Muscle layer of duodenum (tissue), 2 donors: ENCODE results near the gene VDAC1.
"Not testable (repeated sequence)": the region's sequence is repeated elsewhere in the genome, so short reads cannot be mapped to it uniquely, and the experiment has no call there.

Experiments used
- H3K27ac ChIP-seq: one replicate; pipeline ENCODE4 v1.7.0; 2013; ENCODE audit warnings: mild to moderate bottlenecking, low read length
- H3K27me3 ChIP-seq: one replicate; pipeline ENCODE4 v1.7.0; 2013; ENCODE audit warnings: low read depth, mild to moderate bottlenecking, control low read depth, low read length
- H3K36me3 ChIP-seq, 2 donors: one replicate each; pipeline ENCODE4 v1.7.0; 2013; ENCODE audit warnings: low read length in 2 of 2, control low read depth in 1 of 2, mild to moderate bottlenecking in 1 of 2; ENCODE audit not compliant: insufficient read depth in 2 of 2, control insufficient read depth in 1 of 2
- H3K4me1 ChIP-seq, 2 donors: one replicate each; pipeline ENCODE4 v1.7.0; 2013; ENCODE audit warnings: low read length in 2 of 2, mild to moderate bottlenecking in 2 of 2, control low read depth in 1 of 2, moderate library complexity in 1 of 2; ENCODE audit not compliant: insufficient read depth in 2 of 2, control insufficient read depth in 1 of 2
- H3K4me3 ChIP-seq, 2 donors: one replicate each; pipeline ENCODE4 v1.7.0; 2013; ENCODE audit warnings: low read length in 2 of 2, low read depth in 1 of 2, mild to moderate bottlenecking in 1 of 2
- H3K9me3 ChIP-seq, 2 donors: one replicate each; pipeline ENCODE4 v1.7.0; 2013; ENCODE audit warnings: low read length in 2 of 2, control low read depth in 1 of 2, mild to moderate bottlenecking in 1 of 2; ENCODE audit not compliant: control insufficient read depth in 1 of 2
- donor health status: healthy.

Gene VDAC1

DNA sequence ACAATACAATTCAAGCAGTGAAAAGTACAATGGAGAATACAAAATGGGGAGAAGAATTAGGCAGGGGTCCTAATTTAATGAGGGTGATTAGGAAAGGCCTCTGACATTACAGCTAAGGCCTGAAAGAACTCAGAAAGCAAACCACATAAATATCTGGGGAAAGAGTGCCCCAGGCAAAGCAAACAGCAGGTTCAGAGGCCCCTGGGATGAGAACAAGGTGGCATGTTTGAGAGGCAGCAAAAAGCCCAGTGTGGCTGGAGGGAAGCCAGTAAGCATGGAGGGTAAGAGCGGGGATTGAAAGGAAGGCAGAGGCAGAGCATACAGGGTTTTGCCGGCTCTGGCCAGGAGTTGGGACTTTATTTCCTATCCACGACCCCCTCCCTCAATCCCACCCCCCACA is 33.4 kb upstream of the VDAC1 start:
- H3K27me3 ChIP-seq: no peaks in the 10 kb centered on the region
- H3K27ac ChIP-seq: no peak overlapping the region
- H3K4me3 ChIP-seq: no peak overlapping the region
- no peaks in the 10 kb centered on the region for H3K4me1 ChIP-seq
- no peaks in the 10 kb centered on the region for H3K9me3 ChIP-seq
- H3K36me3 ChIP-seq: no peaks in the 10 kb centered on the region

GRCh38 chr5:134037160-134037559 is 32.4 kb upstream of the VDAC1 start:
- no peaks in the 10 kb centered on the region for H3K9me3 ChIP-seq
- H3K4me1 ChIP-seq: no peaks in the 10 kb centered on the region
- H3K27ac ChIP-seq: no peak overlapping the region
- H3K36me3 ChIP-seq: no peaks in the 10 kb centered on the region
- no peak overlapping the region for H3K4me3 ChIP-seq
- H3K27me3 ChIP-seq: no peaks in the 10 kb centered on the region

- no peak overlapping the region for H3K4me3 ChIP-seq
- H3K9me3 ChIP-seq: no peaks in the 10 kb centered on the region
- no peaks in the 10 kb centered on the region for H3K4me1 ChIP-seq
- H3K27ac ChIP-seq: no peak overlapping the region
- no peaks in the 10 kb centered on the region for H3K27me3 ChIP-seq
- no peaks in the 10 kb centered on the region for H3K36me3 ChIP-seq
Observed at GRCh38 chr5:134034326-134034725, 29.6 kb upstream of the VDAC1 start.

- not testable (repeated sequence) for H3K9me3 ChIP-seq, H3K27me3 ChIP-seq, H3K36me3 ChIP-seq, H3K4me3 ChIP-seq, H3K27ac ChIP-seq, H3K4me1 ChIP-seq
Observed at GRCh38 chr5:134030303-134030964, 25.7 kb upstream of the VDAC1 start.

DNA sequence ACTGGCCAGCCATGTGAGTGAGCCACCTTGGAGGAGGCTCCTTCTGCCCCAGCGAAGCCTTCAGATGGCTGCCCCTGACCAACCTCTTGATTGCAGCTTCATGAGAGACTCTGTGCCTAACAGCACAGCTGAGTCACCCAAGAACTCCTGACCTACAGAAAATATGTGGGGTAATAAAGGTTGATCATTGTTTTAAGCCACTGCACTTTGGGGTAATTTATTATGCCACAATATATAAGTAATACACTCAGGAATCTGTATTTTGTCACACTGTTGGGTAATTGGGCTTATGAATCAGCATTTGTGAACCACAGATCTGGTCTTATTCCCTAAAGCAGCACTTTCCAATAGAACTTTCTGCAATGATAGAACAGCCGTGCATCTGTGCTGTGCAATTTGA is 24.4 kb upstream of the VDAC1 start:
- H3K27me3 ChIP-seq: no peaks in the 10 kb centered on the region
- no peak overlapping the region for H3K4me3 ChIP-seq
- no peaks in the 10 kb centered on the region for H3K9me3 ChIP-seq
- H3K27ac ChIP-seq: no peak overlapping the region
- H3K4me1 ChIP-seq: no peaks in the 10 kb centered on the region
- H3K36me3 ChIP-seq: no peaks in the 10 kb centered on the region

DNA sequence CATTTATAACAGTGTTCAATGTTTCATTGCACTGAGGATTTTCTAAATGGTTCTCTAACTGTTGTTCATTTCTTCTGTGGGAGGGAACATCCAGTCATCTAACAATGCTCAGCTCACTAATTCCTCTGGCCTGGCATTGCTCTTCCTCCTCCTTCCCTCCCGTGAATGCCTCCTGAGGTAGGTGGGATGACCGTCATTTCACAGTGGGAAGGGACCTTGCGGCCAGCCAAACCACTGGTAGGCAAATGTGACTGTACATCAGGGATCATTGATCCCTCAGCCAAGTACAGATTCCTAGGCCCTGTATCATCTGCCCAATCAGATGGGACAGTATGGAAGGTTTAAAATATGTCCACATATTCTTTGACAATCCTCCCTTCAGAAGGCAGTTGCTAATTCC is 23.7 kb upstream of the VDAC1 start:
- H3K27ac ChIP-seq: no peak overlapping the region
- no peaks in the 10 kb centered on the region for H3K9me3 ChIP-seq
- H3K36me3 ChIP-seq: no peaks in the 10 kb centered on the region
- no peaks in the 10 kb centered on the region for H3K4me1 ChIP-seq
- no peak overlapping the region for H3K4me3 ChIP-seq
- no peaks in the 10 kb centered on the region for H3K27me3 ChIP-seq

DNA sequence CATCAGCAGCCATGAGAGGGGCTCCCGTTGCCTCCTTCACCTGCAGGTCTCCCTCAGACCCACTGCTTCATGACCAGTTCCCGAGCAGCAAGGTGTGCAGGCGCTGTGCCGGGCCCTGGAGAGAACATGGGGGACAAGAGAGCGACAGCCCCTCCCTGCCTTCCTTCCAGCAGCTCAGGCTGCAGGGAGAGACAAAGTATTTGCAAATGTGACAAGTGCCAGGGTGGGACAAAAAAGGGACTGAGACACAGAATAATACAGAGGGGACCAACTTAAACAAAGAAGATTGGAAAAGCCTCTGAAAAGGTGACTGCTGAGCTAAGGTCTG is 22.5 kb upstream of the VDAC1 start:
- Histone ChIP-seq H3K4me3 (no peak overlapping the region), H3K27ac (no peak overlapping the region), H3K4me1 (no peaks in the 10 kb centered on the region), H3K9me3 (no peaks in the 10 kb centered on the region), H3K27me3 (no peaks in the 10 kb centered on the region), H3K36me3 (no peaks in the 10 kb centered on the region)

DNA sequence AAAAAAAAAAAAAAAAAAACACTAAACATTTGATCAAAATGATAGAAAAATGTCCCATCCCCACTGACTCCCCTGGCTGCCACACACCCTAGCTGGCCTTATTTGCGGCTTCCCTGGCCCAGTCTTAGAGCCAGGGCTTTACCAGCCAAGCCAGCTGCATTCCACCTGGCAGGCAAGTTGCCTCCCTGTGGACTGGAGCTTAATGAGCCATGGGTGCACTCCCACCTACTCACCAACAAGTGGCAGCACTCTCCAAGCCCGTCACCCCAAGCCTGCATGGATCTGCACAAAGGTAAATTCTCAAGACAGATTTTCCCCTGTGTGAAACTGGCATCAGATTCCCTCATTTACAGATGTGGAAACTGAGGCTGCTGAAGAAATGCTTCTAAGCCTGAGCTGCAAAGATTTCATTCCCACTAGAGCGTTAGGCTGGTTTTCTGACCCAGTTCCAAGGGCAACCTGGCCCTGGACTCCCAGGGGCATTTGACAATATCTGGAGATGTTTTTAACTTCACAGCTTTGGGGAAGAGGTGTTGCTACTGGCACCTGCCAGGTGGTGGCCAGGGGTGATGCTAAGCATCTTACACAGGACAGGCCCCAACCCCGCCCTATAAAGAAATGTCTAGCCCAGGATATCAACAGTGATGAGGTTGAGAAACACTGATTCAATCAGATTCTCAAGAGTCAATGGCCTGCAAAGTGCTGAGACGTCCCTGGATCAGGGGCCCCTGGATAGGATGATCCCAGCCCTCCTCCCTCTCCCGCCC is 21.9 kb upstream of the VDAC1 start:
- H3K36me3 ChIP-seq: no peaks in the 10 kb centered on the region
- H3K9me3 ChIP-seq: no peaks in the 10 kb centered on the region
- H3K4me3 ChIP-seq: no peak overlapping the region
- no peaks in the 10 kb centered on the region for H3K4me1 ChIP-seq
- no peaks in the 10 kb centered on the region for H3K27me3 ChIP-seq
- no peak overlapping the region for H3K27ac ChIP-seq

GRCh38 chr5:134025786-134026185 is 21.0 kb upstream of the VDAC1 start:
- no peaks in the 10 kb centered on the region for H3K27me3 ChIP-seq
- no peaks in the 10 kb centered on the region for H3K36me3 ChIP-seq
- H3K27ac ChIP-seq: no peak overlapping the region
- no peak overlapping the region for H3K4me3 ChIP-seq
- no peaks in the 10 kb centered on the region for H3K9me3 ChIP-seq
- H3K4me1 ChIP-seq: no peaks in the 10 kb centered on the region

- Histone ChIP-seq H3K36me3 (no peaks in the 10 kb centered on the region), H3K9me3 (no peaks in the 10 kb centered on the region), H3K27me3 (no peaks in the 10 kb centered on the region), H3K4me3 (no peak overlapping the region), H3K27ac (no peak overlapping the region), H3K4me1 (no peaks in the 10 kb centered on the region)
Observed at GRCh38 chr5:134024811-134025210, 20.0 kb upstream of the VDAC1 start.

DNA sequence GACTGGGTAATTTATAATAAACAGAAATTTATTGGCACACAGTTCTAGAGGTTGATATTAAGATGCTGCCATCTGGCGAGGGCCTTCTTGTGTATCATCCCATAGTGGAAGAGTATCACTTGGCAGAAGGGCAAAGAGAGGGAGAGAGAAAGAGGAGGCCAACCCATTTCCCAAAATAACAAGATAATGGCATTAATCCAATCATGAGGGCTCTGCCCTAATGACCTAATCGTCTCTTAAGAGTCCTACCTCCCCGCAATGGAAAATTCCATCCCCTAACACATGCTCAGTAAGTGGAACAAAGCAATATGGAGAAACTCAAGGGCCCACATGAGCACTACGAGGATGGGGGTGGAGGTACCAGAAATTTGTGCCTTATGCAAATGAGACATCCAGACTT is 17.6 kb upstream of the VDAC1 start:
- no peaks in the 10 kb centered on the region for H3K27me3 ChIP-seq
- no peaks in the 10 kb centered on the region for H3K4me1 ChIP-seq
- no peak overlapping the region for H3K27ac ChIP-seq
- no peaks in the 10 kb centered on the region for H3K9me3 ChIP-seq
- no peaks in the 10 kb centered on the region for H3K36me3 ChIP-seq
- no peak overlapping the region for H3K4me3 ChIP-seq

DNA sequence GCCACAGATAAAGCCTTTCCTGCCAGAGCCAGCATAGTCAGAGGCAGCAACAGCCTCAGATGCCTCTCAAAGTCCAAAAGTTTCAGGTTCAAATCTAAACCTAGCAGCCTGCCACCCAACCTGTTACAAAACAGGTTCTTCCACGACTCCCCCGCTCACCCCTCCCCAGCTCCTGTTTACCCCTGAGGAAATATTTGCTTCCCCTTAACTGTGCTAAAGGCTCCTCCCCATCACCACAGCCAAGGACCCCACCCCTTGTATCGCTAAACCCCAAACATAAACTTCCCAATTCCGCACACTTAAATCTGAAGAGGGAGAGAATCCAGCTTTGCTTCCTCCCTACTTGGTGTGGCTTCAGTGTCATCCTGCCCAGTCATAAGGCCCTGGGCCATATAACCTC is 15.4 kb upstream of the VDAC1 start:
- peak overlapping the region; percentile 75 for H3K27ac ChIP-seq

More for the DNA sequence above, 15.4 kb upstream of the VDAC1 start:
- H3K27me3 ChIP-seq: no peaks in the 10 kb centered on the region
- no peaks in the 10 kb centered on the region for H3K4me1 ChIP-seq
- no peak overlapping the region for H3K4me3 ChIP-seq
- H3K9me3 ChIP-seq: no peaks in the 10 kb centered on the region
- H3K36me3 ChIP-seq: no peaks in the 10 kb centered on the region
